Vagina (tissue), 2 donors: ENCODE data around the gene VTI1A.

Experiments
- POLR2A ChIP-seq, 2 donors: fragments of 450-650 bp; IDR thresholded peaks; one replicate each; pipeline ENCODE4 v1.6.1; 2017; ENCODE audit warnings: antibody characterized with exemption in 2 of 2, mild to moderate bottlenecking in 2 of 2, moderate library complexity in 2 of 2
- POLR2AphosphoS5 ChIP-seq, 2 donors: sonication (generic); formaldehyde crosslinking; IDR thresholded peaks; one replicate each; pipeline ENCODE4 v1.9.0; 2017; ENCODE audit warnings: antibody characterized with exemption in 2 of 2, mild to moderate bottlenecking in 2 of 2, low read depth in 1 of 2; ENCODE audit not compliant: insufficient read depth in 1 of 2
- TF ChIP-seq, protein P1 (sequence below), 3 experiments: fragments of 450-650 bp in 2 of 3; fragments of 200-600 bp in 1 of 3; sonication (generic) in 1 of 3; IDR thresholded peaks; one replicate each; pipeline ENCODE4 v1.5.1; 2017 to 2019; ENCODE audit warnings: antibody characterized with exemption in 3 of 3, mild to moderate bottlenecking in 2 of 3, moderate library complexity in 2 of 3

DNA sequence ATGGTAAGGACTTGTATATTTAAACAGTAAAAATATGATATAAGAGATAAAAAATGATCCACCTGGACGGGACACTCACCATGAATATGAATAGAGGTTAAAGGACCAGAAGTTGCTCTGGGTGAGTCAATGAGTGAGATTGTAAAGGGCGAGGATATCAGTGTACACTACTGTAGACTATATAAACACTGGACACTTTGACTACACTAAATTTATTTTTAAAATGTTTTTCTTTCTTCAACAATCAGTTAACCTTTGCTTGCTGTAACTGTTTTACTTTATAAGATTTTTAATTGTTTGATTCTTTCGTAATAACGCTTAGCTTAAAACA is 202.8 kb downstream of the VTI1A start:
- TF ChIP-seq, protein P1, sequence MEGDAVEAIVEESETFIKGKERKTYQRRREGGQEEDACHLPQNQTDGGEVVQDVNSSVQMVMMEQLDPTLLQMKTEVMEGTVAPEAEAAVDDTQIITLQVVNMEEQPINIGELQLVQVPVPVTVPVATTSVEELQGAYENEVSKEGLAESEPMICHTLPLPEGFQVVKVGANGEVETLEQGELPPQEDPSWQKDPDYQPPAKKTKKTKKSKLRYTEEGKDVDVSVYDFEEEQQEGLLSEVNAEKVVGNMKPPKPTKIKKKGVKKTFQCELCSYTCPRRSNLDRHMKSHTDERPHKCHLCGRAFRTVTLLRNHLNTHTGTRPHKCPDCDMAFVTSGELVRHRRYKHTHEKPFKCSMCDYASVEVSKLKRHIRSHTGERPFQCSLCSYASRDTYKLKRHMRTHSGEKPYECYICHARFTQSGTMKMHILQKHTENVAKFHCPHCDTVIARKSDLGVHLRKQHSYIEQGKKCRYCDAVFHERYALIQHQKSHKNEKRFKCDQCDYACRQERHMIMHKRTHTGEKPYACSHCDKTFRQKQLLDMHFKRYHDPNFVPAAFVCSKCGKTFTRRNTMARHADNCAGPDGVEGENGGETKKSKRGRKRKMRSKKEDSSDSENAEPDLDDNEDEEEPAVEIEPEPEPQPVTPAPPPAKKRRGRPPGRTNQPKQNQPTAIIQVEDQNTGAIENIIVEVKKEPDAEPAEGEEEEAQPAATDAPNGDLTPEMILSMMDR (IDR thresholded peaks at IDR 0.05), result no peak
- TF ChIP-seq POLR2A (IDR thresholded peaks at IDR 0.05) (no peak), POLR2AphosphoS5 (IDR thresholded peaks at IDR 0.05; ENCODE audit: insufficient read depth in 1 of 2, low read depth in 1 of 2) (no peak)
